Vagina (tissue), 2 donors: ENCODE results near the gene WNT2.

ENCODE experiments used
- CTCF ChIP-seq, 3 experiments: fragments of 450-650 bp in 2 of 3; fragments of 200-600 bp in 1 of 3; sonication (generic) in 1 of 3; IDR thresholded peaks; one replicate each; pipeline ENCODE4 v1.5.1; 2017 to 2019; ENCODE audit warnings: antibody characterized with exemption in 3 of 3, mild to moderate bottlenecking in 2 of 3, moderate library complexity in 2 of 3
- POLR2A ChIP-seq, 2 donors: fragments of 450-650 bp; IDR thresholded peaks; one replicate each; pipeline ENCODE4 v1.6.1; 2017; ENCODE audit warnings: antibody characterized with exemption in 2 of 2, mild to moderate bottlenecking in 2 of 2, moderate library complexity in 2 of 2

DNA sequence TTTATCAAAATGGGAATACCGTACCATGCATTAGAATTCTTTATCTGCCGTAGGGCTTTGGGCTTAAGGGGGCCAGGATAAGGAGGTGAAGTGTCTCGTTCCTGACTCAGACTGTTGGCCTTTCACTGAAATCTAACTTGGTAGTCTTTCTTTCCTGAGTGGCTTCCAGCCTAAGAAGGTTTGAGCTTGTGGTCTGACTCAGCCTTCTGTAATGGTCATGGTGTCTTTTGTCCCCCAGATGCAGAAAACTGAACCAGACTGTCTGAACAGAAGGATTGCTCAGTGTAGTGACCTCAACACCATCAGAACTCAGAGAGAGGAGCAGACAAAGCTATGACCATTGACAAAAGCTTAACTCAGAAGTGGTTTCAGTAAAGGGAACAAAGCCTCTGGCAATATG lies 39.5 kb downstream of the WNT2 start:
- TF ChIP-seq POLR2A (IDR thresholded peaks at IDR 0.05), result no peak
- no peak for TF ChIP-seq CTCF (IDR thresholded peaks at IDR 0.05)
